Stimulated activated CD4-positive, alpha-beta T cell treated with anti-CD3 and anti-CD28 coated beads, Interleukin-12 subunit alpha, Interleukin-12 subunit beta, amount 100 ng/mL, for 24 hours (primary cell): ENCODE results near the gene PLIN3.
"Not testable (repeated sequence)": the region's sequence is repeated elsewhere in the genome, so short reads cannot be mapped to it uniquely, and the experiment has no call there.

ENCODE experiments used
- DNase-seq, 2 experiments: peaks; one replicate each; pipeline ENCODE4 v3.0.0-alpha.2; 2020; ENCODE audit warnings: low read depth in 2 of 2

Gene PLIN3

DNA sequence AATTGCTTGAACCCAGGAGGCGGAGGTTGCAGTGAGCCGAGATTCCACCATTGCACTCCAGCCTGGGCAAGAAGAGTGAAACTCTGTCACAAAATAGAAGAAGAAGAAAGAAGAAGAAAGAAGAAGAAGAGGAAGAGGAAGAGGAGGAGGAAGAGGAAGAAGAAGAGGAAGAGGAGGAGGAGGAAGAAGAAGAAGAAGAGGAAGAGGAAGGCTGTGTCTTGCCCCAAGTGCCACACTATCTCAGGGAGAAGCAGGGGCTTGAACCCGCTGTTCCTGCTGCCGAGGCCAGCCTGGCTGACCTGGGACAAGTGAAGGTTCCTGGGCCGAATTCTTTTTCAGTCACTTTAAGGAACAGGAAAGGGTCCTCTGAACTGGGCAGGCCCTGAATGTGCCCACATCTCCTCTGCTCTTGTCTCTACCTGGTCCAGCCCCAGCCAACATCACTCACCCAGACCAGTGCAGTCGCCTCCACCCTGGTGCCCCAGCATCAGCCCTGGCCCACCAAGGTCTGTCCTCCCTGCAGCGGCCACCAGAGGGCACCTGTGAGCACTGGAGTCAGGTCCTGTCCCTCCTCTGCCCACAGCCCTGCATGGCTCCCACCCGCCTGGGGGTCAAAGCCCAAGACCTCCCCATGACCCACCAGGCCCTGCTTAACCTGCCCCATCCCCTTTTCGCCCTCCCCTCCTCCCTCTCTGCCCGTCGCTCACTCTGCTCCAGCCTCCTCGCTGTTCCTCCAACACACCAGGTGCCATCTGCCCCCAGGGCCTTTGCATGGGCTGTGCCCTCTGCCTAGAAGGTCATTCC lies 55.9 kb downstream of the PLIN3 start:
- DNase-seq = peak; percentile 74 to 95

DNA sequence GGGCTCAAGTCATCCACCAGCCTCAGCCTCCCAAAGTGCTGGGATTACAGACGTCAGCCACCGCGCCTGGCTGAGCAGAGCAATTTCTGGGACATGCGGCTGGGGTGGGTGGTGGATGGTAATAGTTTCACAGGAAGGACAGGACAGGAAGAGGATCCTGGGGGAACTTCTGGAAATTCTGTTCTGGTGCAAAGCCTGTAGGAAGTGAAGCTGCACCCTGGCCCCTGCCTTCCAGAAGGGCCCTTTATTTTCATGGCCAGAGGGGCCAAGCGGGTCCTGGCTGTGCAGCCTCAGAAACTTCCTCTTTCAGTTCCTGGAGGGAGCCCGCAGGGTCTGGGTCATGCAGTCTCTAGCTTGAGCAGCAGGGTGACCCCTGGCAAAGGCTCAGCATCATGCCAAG lies 60.3 kb downstream of the PLIN3 start:
- no peak for DNase-seq

DNA sequence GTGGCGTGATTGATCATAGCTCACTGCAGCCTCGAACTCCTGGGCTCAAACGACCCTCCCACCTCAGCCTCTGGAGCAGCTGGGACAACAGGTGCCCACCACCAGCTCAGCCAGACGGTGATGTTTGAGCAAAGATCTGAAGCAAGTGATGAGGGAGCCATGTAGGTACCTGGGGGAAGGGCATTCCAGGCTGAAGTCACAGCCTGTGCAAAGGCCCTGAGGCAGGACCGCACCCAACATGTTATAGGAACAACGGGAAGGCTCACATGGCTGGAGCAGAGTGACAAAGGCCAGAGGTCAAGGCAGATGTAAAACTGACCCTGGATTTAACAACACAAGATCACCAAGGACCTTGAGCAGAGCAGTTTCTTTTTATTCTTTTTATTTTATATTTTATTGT lies 61.1 kb downstream of the PLIN3 start:
- no peak for DNase-seq

DNA sequence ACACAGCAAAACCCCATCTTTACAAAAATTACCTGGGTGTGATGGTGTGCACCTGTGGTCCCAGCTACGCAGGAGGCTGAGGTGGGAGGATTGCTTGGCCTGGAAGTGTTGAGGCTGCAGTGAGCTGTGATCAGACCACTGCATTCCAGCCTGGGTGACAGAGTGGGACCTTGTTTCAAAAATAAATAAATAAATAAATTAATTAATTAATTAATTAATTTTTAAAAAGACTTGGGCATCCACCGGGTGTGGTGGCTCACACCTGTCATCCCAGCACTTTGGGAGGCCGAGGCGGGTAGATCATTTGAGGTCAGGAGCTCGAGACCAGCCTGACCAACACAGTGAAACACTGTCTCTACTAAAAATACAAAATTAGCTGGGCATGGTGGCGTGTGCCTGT lies 62.3 kb downstream of the PLIN3 start:
- not testable (repeated sequence) for DNase-seq

DNA sequence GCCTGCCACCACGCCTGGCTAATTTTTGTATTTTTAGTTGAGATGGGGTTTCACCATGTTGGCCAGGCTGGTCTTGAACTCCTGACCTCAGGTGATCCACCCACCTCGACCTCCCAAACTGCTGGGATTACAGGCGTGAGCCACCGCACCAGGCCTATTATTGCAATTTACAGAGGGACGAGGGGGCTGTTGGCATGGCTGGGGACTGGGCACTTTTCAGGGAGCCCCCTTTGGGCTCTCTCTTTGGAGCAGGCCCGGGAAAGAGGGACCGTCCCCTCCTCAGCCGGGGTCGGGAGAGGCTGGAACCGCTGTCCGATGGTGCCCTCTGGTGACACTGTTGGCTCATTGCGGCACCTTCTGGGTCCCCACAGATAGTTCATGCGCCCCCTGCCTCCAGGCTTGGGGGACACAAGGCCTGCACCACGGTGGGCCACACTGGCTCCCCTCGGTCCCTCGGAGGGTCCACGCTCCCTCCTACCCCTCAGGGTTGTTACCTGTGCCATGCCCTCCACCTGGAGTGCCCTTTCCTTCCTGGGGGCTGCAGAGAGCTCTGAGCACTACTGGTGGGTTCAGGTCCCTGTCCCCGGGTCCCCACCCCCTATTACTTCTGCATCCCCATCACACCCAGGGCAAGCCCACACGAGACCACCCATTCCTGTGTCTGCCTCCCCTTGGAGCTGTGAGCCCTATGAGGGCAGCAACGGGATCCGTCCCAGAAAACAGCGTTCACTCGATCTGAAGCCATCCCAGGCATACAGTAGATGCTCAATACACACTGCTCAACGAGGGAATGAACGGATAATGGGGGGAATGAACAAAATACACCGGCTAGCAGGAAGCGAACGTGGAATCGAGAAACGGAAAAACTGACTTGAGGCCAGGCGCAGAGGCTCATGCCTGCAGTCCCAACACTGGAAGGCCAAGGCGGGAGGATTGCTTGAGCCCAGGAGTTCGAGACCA lies 63.5 kb downstream of the PLIN3 start:
- peak in 1 of 2 experiments; percentile 52 for DNase-seq

DNA sequence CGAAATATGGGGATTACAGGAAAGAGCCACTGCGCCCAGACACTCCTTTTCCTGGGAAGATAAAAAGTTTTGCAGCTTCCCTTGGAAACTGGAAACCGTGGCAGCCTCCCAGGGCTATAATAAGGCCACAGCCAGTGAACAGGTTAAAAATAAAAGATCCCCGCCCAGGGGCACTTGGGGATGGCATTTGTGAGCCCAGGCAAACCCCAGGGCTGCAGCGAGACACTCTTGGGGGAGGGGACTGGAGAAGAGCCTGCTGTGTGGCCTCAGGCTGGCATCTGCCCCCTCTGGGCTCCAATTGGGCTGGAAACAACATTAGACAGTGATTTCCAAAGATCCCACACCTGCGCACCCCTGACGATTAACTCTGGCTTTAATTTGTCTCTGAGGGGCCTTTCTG lies 64.8 kb downstream of the PLIN3 start:
- DNase-seq = no peak

DNA sequence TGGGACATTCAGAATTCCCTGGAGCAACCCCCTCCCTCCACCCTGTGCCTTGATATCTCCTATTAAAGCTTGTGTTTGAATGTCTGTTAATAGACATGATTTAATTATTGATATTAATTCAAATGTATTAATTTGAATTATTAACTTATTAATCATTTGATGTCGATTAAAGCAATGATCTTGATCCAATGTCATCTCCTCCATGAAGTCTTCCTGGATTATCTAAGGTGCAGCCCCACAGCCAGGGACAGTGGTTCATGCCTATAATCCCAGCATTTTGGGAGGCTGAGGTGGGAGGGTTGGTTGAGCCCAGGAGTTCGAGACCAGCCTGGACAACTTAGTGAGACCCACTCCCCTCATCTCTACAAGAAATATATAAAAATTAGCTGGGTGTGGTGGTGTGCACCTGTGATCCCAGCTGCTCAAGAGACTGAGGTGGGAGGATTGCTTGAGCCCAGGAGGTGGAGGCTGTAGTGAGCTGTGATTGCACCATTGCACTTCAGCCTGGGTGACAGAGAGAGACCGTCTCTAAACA lies 66.3 kb downstream of the PLIN3 start:
- DNase-seq = no peak

DNA sequence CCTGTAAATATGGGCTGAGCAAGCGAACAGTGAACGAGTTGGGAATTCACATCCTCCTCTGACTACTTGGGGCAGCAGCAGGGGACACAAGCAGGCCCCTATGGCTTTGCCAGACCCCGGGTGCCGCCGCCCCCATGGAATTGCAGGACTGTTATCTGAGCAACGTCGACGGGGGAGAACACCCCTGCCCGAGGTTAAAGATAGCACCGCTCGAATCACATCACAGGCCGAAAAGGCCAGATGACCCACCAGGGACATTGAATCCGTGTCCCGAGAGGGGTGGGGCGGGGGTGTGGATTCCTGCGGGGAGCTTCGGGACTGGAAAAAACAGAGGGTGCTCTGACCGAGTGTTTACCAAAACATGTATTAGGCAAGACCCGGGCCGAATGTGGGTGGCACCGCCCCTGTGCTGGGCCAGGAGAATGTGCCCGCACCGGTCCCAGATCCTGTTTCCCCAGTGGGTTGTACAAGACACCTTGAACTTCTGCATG lies 66.8 kb downstream of the PLIN3 start:
- DNase-seq = no peak

DNA sequence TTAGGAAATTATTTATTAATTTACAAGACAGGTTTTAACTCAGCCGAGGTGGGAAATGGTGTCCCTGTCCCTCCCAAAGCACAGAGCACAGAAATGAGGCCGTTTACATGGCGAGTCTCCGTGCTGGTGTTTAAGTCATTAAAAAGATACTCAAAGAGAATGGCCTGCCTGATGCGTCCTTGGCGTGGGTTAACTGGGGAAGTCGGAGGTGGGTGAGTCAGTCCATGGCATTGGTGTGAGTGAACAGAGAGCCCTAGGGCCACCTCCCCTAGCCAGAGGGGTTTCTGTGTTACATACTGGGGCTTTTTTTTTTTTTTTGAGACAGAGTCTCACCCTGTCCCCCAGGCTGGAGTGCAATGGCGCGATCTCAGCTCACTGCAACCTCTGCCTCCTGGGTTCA lies 72.1 kb downstream of the PLIN3 start:
- DNase-seq = no peak

DNA sequence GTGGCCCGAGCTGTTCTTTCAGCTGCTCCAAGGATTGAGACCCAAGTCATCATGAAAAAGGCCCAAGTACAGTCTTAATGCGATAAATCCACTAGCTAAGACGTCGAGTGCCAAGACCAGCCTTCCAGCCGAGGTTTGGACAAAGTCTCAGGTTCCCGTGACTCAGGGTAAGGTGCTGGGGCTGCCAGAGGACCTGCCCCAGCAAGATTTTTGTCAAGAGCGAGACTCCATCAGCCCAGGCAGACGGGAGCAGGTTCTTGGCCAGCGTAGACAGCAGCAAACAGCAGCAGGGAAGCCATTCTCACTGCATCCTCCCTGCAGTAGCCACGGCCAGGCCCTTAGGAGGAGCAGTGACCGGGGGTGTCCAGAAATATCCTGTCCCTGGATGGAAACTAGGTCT lies 72.5 kb downstream of the PLIN3 start:
- no peak for DNase-seq

DNA sequence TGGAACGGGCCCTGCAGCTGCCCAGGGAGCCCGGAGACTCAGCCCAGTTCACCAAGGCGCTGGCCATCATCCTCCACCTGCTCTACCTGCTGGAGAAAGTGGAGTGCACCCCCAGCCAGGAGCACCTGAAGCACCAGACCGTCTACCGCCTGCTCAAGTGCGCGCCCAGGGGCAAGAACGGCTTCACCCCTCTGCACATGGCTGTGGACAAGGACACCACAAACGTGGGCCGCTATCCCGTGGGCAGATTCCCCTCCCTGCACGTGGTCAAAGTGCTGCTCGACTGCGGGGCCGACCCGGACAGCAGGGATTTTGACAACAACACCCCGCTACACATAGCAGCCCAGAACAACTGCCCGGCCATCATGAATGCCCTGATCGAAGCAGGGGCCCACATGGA lies 74.2 kb downstream of the PLIN3 start:
- DNase-seq = not testable (repeated sequence)

DNA sequence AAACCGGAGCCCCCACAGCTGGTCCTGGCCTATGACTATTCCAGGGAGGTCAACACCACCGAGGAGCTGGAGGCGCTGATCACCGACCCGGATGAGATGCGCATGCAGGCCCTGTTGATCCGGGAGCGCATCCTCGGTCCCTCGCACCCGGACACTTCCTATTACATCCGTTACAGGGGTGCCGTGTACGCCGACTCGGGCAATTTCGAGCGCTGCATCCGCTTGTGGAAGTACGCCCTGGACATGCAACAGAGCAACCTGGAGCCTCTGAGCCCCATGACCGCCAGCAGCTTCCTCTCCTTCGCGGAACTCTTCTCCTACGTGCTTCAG lies 74.6 kb downstream of the PLIN3 start:
- not testable (repeated sequence) for DNase-seq

DNA sequence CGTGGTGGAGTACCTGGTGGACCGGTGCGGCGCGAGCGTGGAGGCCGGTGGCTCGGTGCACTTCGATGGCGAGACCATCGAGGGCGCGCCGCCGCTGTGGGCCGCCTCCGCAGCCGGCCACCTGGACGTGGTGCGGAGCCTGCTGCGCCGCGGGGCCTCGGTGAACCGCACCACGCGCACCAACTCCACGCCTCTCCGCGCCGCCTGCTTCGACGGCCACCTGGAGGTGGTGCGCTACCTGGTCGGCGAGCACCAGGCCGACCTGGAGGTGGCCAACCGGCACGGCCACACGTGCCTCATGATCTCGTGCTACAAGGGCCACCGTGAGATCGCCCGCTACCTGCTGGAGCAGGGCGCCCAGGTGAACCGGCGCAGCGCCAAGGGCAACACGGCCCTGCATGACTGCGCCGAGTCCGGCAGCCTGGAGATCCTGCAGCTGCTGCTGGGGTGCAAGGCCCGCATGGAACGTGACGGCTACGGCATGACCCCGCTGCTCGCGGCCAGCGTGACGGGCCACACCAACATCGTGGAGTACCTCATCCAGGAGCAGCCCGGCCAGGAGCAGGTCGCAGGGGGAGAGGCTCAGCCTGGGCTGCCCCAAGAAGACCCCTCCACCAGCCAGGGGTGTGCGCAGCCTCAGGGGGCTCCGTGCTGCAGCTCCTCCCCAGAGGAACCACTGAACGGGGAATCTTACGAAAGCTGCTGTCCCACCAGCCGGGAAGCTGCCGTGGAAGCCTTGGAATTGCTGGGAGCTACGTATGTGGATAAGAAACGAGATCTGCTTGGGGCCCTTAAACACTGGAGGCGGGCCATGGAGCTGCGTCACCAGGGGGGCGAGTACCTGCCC lies 75.2 kb downstream of the PLIN3 start:
- not testable (repeated sequence) for DNase-seq

DNA sequence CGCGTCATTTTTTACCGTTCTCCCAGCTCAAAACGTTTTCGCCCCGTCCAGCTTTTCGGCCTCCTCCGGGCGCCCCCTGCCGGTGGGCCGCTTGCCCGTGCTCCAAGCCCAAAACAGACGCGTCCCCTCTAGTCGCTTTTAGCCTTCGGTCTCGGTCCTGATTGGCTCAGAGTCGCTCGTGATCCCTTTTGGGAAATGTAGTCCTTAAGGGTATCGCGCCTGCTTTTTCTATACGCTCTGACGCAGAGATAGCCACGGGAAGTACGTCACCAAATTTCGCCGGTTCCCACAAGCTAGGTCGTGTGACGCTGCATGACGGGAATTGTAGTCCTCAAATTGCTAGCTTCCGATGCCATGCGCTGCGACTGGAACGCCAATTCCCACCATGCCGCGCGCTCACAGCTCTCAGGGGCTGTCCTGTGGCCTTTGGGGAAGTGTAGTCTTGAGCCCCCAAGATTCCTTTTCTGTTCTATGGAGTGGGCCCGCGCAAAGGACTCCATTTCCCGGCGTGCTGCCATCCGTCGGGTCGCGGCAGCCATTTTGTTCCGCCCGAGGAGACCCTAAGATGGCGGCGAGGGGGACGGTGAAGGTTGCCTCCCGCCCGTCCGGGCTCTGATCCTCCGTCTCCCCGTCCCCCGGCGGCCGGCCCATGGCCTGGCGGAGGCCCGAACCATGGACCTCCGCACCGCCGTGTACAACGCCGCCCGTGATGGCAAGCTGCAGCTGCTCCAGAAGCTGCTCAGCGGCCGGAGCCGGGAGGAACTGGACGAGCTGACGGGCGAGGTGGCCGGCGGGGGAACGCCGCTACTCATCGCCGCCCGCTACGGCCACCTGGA lies 76.1 kb downstream of the PLIN3 start, which contains the start of gene FEM1A:
Gene FEM1A, plus strand, starts transcription at position 552 of the 836 bp plus-strand sequence. Its CDS starts 121 bp downstream, at position 673.
- DNase-seq = peak; percentile 96 to 98
